GM19328 (cell line): ENCODE measurements around the gene NRXN3.
"Not testable (repeated sequence)": the region's sequence is repeated elsewhere in the genome, so short reads cannot be mapped to it uniquely, and the experiment has no call there.

Experiments
- ATAC-seq: cut with Tn5 transposase; IDR thresholded peaks from one replicate; pipeline ENCODE4 v1.9.1; 2021; ENCODE audit warnings: mild to moderate bottlenecking, moderate library complexity; ENCODE audit not compliant: unreplicated experiment

The NRXN3 gene

DNA sequence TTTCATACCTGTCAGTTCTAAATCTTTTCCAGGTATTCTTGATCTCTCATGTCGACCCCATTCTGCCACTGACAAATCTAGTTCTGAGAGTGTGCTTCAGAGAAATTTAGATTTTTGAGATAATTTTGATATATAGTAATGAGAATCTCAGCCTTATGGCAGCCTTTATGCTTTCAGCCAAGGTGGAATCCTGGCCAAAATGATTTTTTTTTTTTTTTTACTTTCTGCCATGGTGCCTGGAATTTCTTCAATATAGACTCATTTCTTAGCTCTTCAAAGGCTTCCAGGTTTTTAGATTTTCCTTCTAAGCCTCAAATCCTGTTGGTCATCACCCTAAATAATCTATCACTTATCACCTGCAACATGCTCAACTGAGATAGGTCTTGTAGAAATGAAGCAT lies 926.6 kb downstream of the NRXN3 start:
- ATAC-seq: no peak

GRCh38 chr14:79098324-79098723 lies 928.2 kb downstream of the NRXN3 start:
- ATAC-seq: no peak

DNA sequence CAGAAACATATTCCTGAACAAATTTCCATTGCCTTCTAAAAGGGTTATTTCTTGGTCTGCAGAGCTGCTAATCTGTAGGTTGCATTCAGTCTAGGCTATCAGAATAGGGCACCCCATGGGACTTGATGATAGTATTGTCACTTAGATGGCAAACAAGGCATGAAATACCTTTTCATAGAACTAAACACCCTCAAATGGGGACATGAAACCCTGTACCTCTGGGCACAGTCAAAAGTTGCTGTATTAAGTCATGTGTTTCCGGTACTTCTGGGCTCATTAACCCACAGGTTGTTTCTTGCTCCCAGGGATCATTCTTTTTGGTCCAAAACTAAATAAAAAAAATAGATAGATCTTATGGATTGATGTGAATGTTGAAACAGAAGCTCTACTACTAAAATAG lies 930.4 kb downstream of the NRXN3 start:
- no peak for ATAC-seq

- ATAC-seq: no peak
Measured at GRCh38 chr14:79101388-79101787, 931.2 kb downstream of the NRXN3 start.

DNA sequence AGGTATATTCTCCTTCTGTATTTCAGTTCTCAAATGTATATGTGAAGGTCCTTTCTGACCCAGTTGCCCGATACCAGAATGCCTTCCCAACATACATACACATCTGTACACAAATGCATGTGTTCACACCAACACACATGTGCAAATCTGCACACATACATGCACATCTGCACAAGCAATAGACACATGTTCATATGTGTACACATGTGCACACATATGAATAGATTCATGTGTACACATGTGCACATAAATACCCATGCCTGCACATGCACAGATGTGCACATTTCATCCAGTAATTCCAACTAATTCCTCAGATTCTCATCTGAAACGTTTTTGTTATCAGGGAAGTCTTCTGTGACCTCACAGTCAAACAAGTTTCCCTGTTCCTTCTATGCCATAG lies 933.6 kb downstream of the NRXN3 start:
- no peak for ATAC-seq

DNA sequence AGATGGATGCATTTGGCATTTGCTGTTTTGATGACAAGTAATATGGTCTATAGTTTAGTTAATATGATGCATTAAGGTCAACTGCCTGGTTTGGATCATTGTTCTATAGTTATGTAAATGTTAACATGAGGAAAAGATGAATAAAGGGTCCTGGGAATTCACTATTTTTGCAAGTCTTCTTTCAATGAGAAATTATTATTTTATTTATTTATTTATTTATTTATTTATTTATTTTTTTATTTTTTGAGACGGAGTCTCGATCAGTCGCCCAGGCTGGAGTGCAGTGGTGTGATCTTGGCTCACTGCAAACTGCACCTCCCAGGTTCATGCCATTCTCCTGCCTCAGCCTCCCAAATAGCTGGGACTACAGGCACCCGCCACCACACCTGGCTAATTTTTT lies 940.4 kb downstream of the NRXN3 start:
- ATAC-seq: not testable (repeated sequence)

- ATAC-seq: no peak
Measured at GRCh38 chr14:79111987-79112501, 941.9 kb downstream of the NRXN3 start.

GRCh38 chr14:79117561-79117960 lies 947.4 kb downstream of the NRXN3 start:
- no peak for ATAC-seq

- ATAC-seq: no peak
Measured at GRCh38 chr14:79118291-79118690, 948.1 kb downstream of the NRXN3 start.

DNA sequence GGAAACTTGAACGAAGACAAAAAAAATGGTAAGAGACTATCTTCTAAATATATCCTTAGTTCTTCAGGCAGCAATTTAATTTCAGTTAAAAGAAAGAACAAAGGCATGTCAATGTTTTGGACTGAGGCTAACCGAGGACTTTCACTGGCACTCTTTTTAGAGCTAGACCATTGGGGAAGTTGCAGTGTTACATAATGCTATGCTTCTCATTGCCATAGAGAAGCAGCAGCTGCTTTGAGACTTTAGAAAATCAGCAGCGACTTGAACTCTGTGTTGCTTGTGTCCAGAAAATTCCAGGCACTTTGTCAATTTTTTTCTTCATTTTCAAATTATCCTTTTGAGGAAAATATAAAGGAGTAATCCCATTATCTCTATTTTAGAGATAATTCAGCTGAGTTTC lies 964.2 kb downstream of the NRXN3 start:
- no peak for ATAC-seq

DNA sequence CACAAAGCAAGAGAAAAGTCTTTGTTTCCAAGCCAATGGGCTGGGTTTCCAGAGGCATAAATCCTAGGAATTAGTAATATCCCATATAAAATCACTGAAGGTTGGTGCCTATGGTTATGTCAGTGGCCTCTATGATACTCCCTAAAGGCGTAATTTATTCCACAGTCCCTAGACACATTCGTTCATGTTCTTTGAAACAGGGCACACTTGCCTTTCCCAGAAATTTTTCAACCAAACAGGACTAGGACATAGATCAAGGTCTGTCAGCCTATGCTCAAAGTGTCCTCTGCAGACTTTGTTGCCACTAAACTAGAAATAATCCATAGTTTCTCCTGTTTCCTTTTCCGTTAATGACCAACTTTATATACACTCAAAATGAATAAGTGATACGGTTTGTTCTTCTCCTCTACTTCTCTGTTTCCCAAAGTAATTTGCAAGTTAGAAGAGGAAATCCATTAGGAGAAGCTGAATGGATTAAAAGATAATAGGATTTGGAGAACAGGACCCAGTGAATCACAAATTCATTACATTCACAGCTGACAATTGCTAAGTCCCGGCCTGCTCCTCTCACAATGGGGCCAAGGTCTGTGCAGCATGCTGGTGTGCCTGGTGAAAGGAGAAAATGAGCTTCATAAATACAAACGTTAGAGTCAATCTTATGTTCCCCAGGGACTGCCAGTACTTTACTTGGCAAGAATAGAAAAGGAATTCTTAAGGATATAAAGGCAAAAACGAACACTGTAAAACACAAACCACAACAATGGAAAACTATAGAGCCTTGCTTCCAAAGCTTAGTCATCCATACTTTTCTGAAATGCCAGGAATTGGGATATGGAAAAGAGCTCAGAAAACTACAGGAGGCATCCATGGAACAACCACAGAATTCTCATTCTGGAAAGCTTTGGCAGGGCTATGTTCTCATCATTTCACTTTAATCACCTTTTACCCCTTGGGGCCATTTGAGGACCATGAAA lies 966.2 kb downstream of the NRXN3 start:
- no peak for ATAC-seq

DNA sequence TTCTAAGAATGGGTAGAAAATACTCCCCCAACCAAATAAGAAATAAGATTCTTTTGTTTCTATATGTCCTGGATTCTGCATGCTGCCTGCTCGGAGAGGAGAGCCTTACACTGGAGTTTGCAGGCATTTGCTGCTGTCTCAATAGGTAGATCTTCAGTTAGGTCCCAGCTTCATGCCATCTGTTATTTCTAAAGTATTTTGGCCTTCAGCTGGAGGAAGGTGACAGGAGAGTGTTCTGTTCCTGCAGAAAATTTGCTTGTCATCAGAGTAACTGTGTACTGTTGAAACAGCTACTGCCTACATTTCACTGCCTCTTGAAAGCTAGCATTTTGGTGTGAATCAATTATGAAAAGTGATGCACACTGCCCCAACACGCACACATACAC lies 966.9 kb downstream of the NRXN3 start:
- ATAC-seq: no peak

GRCh38 chr14:79137836-79138235 lies 967.7 kb downstream of the NRXN3 start:
- ATAC-seq: no peak

DNA sequence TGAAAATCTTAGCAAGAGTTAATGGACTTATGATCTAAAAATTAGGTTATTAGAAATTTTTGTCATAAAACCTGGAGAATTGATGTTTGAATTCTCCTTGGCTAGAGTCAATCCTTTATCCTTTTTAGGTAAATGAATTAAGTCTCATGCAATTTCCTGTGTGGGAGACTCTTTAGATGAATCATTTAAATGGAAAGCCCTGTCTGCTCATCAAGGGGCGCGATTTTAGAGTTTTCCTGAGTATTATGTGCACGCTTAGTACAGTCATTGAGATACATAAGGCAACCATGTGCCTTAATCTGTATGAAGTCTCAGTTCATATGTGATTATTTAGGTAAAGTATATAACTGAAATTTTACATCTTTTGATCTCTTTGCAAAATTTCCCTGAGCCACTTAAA lies 974.7 kb downstream of the NRXN3 start:
- no peak for ATAC-seq

DNA sequence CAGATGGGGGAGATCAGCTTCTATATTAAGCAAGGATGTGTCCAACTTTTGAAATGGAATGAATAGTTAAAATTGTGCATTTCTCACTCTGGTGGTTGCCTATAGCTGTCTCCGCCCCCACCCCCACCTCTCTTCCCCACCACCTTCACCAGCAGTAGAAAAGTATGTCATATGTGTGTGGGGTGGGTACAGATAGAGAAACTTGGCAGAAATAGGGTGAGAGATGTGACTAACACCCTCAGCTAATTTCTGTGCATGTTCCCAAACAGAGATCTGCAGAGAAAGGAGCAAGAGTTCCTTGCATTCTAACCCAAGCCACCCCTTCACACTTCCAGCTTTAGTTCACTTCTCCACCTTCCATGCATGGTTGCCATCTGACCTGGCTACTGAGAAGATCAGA lies 980.1 kb downstream of the NRXN3 start:
- ATAC-seq: no peak

DNA sequence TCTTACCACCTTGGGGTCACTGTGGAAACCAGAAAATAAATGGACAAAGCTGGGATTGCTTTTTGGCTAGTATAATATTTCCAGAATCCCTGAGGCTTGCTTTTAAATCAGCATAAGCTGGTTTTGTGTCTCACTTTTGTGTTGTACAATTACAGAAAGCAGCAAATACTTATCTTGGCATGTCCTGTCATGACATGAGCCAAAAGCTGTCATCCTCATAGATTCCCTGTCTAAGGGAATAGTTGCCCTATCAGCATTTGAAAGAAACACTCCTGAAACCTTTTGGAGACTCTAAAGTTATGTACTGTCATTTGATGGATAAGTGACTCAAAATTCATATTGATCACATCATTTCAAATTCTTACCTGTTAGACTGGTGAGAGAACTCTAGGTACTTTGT lies 987.2 kb downstream of the NRXN3 start:
- ATAC-seq: no peak

- no peak for ATAC-seq
Measured at GRCh38 chr14:79161571-79161970, 991.4 kb downstream of the NRXN3 start.

- no peak for ATAC-seq
Measured at GRCh38 chr14:79162833-79163232, 992.7 kb downstream of the NRXN3 start.

DNA sequence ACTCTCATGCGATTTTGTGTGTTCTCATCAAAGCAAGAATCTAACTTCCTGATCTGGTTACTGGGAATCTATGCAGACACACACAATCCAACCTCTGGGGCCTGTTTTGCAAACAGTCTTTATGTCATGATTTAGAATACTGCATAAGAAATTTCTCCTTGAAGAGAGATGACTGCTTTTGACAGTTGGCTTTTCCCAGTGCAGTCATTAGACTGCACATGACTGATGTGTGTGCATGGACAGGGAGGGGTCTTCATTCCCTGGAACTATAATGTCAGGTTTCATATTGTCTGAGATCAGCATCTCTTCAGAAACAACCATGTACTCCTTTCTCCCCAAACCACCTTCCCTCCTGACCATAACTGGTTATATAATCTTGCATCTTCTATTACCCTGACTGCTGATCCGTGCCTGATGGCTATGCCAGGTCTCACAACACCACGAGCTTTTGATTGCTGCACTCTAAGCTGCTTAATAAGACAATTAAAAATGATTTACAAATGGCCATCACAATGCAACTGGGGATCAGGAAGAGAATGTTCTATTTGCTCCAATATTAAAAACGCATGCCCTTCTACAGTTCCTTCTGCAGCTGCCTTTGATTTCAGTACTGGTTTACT lies 995.4 kb downstream of the NRXN3 start:
- no peak for ATAC-seq

GRCh38 chr14:79166171-79166570 lies 996.0 kb downstream of the NRXN3 start:
- ATAC-seq: no peak

GRCh38 chr14:79167957-79168356 lies 997.8 kb downstream of the NRXN3 start:
- ATAC-seq: no peak

GRCh38 chr14:79175671-79176070 lies 1005.5 kb downstream of the NRXN3 start:
- ATAC-seq: no peak
